ENCODE data around the gene COCH.
A peak's percentile ranks its signal among the peaks of the same experiment; 100 is the strongest.

Gene COCH

DNA sequence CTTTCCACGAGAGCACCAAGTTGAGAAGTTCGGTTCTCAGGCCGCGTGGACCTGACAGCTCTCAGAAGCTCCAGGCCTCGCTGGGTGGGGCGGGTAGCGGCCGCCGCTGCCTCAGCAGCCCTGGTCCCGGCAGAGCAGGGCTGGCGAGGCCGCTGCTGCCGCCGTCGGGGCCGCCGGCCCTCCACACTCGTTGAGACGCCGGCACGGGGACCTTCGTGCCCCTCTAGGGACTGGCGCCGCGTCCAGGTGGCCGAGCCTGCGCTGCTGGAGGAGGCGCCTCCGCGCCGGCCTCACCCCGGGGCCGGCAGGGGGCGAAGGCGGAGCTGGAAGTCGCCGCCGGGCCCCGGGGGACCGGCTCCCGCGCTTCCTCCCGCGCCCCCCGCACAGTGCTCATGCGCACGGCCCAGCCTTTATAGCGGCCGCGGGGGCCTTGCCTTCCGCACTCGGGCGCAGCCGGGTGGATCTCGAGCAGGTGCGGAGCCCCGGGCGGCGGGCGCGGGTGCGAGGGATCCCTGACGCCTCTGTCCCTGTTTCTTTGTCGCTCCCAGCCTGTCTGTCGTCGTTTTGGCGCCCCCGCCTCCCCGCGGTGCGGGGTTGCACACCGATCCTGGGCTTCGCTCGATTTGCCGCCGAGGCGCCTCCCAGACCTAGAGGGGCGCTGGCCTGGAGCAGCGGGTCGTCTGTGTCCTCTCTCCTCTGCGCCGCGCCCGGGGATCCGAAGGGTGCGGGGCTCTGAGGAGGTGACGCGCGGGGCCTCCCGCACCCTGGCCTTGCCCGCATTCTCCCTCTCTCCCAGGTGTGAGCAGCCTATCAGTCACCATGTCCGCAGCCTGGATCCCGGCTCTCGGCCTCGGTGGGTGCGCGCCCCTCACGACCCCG lies at the start of gene COCH:
COCH (plus strand) TSS at position 440 of the 879 bp plus-strand sequence; CDS start at position 820, 380 bp downstream.
- peak; percentile 26 to 55 (median 27) for TF ChIP-seq CTCF (IDR thresholded peaks at IDR 0.05; ENCODE audit: unreplicated experiment in 3 of 3)
- Mint-ChIP-seq H3K27ac (peak within 1 kb of the TSS in 1 of 3 experiments; percentile 9), H3K9me3 (no peaks in the 10 kb centered on the region), H3K36me3 (ENCODE audit: low read depth) (no peaks in the 10 kb centered on the region), H3K27me3 (ENCODE audit: low read depth) (peaks cover 61% of the 10 kb centered on the region), H3K4me3 (peak within 1 kb of the TSS; percentile 82 to 84 (median 83)), H3K4me1 (peaks cover 21% of the 10 kb centered on the region)

- Mint-ChIP-seq H3K9me3 (peaks cover 17% of the 10 kb centered on the region), H3K27me3 (ENCODE audit: low read depth) (no peaks in the 10 kb centered on the region), H3K27ac (no peak overlapping the region), H3K4me3 (no peak overlapping the region), H3K36me3 (ENCODE audit: low read depth) (peaks cover 6% of the 10 kb centered on the region), H3K4me1 (no peaks in the 10 kb centered on the region)
- TF ChIP-seq CTCF (IDR thresholded peaks at IDR 0.05; ENCODE audit: unreplicated experiment in 3 of 3) = no peak
Observed at GRCh38 chr14:30826070-30826469, 48.3 kb upstream of the COCH start.

- Mint-ChIP-seq H3K36me3 (ENCODE audit: low read depth) (peaks cover 1% of the 10 kb centered on the region), H3K27me3 (ENCODE audit: low read depth) (no peaks in the 10 kb centered on the region), H3K4me1 (no peaks in the 10 kb centered on the region), H3K9me3 (peaks cover 15% of the 10 kb centered on the region), H3K27ac (no peak overlapping the region), H3K4me3 (no peak overlapping the region)
- TF ChIP-seq CTCF (IDR thresholded peaks at IDR 0.05; ENCODE audit: unreplicated experiment in 3 of 3) = no peak
Observed at GRCh38 chr14:30829853-30830252, 44.5 kb upstream of the COCH start.

DNA sequence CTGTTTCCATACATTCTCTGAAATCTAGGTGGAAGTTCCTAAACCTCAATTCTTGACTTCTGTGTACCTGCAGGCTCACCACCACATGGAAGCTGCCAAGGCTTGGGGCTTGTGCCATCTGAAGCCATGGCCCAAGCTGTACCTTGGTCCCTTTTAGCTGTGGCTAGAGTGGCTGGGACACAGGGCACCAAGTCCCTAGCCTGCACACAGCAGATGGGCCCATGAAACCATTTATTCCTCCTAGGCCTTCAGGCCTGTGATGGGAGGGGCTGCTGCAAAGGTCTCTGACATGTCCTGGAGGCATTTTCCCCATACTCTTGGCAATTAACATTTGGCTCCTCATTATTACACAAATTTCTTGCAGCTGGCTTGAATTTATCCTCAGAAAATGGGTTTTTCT lies 40.0 kb upstream of the COCH start:
- H3K9me3 Mint-ChIP-seq = peaks cover 12% of the 10 kb centered on the region
- no peak overlapping the region for H3K27ac Mint-ChIP-seq
- H3K4me1 Mint-ChIP-seq = no peaks in the 10 kb centered on the region
- H3K4me3 Mint-ChIP-seq = no peak overlapping the region
- H3K27me3 Mint-ChIP-seq (ENCODE audit: low read depth) = no peaks in the 10 kb centered on the region
- H3K36me3 Mint-ChIP-seq (ENCODE audit: low read depth) = no peaks in the 10 kb centered on the region
- no peak for TF ChIP-seq CTCF (IDR thresholded peaks at IDR 0.05; ENCODE audit: unreplicated experiment in 3 of 3)

- Mint-ChIP-seq H3K4me3 (no peak overlapping the region), H3K27me3 (ENCODE audit: low read depth) (no peaks in the 10 kb centered on the region), H3K27ac (no peak overlapping the region), H3K36me3 (ENCODE audit: low read depth) (no peaks in the 10 kb centered on the region), H3K9me3 (peaks cover 12% of the 10 kb centered on the region), H3K4me1 (no peaks in the 10 kb centered on the region)
- no peak for TF ChIP-seq CTCF (IDR thresholded peaks at IDR 0.05; ENCODE audit: unreplicated experiment in 3 of 3)
Observed at GRCh38 chr14:30838351-30838750, 36.0 kb upstream of the COCH start.

Measured in nephron (organoid).